Rectal smooth muscle tissue (tissue), 1 donor: Measurements from ENCODE around the gene DCHS2.
A peak's percentile ranks its signal among the peaks of the same experiment; 100 is the strongest.

Source experiments
- H3K27ac ChIP-seq: one replicate; pipeline ENCODE4 v1.7.0; 2013; ENCODE audit warnings: low read depth, low read length, inconsistent platforms
- H3K27me3 ChIP-seq: one replicate; pipeline ENCODE4 v1.7.0; 2013; ENCODE audit warnings: low read length; ENCODE audit not compliant: control insufficient read depth, insufficient read depth
- H3K36me3 ChIP-seq: one replicate; pipeline ENCODE4 v1.7.0; 2013; ENCODE audit warnings: low read length; ENCODE audit not compliant: control insufficient read depth, insufficient read depth
- H3K4me1 ChIP-seq: one replicate; pipeline ENCODE4 v1.7.0; 2013; ENCODE audit warnings: low read length; ENCODE audit not compliant: control insufficient read depth, insufficient read depth
- H3K4me3 ChIP-seq: one replicate; pipeline ENCODE4 v1.7.0; 2013; ENCODE audit warnings: low read length
- H3K9ac ChIP-seq: one replicate; pipeline ENCODE4 v1.7.0; 2013; ENCODE audit warnings: low read length

The DCHS2 gene

DNA sequence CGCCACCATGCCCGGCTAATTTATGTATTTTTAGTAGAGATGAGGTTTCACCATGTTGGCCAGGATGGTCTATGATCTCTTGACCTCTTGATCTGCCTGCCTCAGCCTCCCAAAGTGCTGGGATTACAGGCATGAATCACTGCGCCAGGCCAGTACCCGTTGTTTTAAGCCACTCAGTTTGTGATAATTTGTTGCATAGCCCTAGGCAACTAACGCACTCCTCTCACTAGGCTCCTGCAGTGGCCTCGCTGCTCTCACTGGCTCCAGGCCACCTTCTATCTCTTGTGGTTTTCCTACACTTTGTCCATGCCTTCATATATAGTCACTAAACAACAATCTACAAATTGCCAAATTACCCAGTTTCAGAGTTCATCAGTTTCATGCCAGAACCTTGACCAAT lies 58.1 kb downstream of the DCHS2 start:
- no peaks in the 10 kb centered on the region for H3K4me1 ChIP-seq
- H3K4me3 ChIP-seq: no peak overlapping the region

DNA sequence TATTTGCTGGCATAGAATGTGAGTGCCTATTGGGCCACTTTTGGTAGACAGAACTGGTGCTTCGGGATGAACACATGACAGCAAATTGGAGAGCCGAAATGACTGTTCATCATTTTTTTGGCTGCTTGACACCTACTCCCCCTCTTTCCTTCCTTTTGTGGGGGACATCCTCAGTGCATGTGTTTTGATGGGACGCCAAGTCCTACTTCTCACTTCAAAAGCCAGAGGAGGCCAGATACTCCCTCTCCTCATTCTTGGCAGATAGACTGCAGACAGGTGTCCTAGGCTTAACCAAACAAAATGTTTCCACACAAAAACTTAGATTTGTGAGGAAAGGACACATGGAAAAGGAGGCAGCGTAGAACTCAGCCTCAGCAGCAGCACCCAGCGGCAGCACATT lies 62.4 kb downstream of the DCHS2 start:
- no peaks in the 10 kb centered on the region for H3K27me3 ChIP-seq
- no peak overlapping the region for H3K9ac ChIP-seq
- H3K27ac ChIP-seq: no peak overlapping the region
- no peak overlapping the region for H3K4me3 ChIP-seq
- H3K36me3 ChIP-seq: no peaks in the 10 kb centered on the region
- H3K4me1 ChIP-seq: no peaks in the 10 kb centered on the region

More for the DNA sequence above, 58.1 kb downstream of the DCHS2 start:
- no peaks in the 10 kb centered on the region for H3K36me3 ChIP-seq
- no peak overlapping the region for H3K9ac ChIP-seq
- no peaks in the 10 kb centered on the region for H3K27me3 ChIP-seq
- H3K27ac ChIP-seq: no peak overlapping the region

DNA sequence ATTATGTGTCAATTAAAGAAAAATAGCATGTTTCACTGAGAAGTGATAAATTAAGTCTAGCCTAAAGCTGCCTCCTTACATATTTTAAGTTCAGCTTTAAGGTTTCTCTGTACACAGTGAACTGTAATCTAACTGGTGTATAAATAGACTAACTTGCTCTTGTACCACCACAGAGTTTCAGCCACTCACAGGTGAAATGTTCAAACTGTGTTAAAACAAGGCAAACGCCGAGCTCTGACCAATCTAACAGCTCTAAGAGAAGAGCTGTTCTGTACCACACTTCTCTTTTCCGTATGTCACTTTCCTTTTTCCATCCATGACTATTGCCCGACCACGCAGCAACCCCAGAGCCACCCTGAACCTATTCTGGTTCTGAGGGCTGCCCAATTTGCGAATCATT lies 64.5 kb downstream of the DCHS2 start:
- Histone ChIP-seq H3K27ac (no peak overlapping the region), H3K27me3 (no peaks in the 10 kb centered on the region), H3K9ac (no peak overlapping the region), H3K4me1 (no peaks in the 10 kb centered on the region), H3K4me3 (no peak overlapping the region), H3K36me3 (no peaks in the 10 kb centered on the region)

DNA sequence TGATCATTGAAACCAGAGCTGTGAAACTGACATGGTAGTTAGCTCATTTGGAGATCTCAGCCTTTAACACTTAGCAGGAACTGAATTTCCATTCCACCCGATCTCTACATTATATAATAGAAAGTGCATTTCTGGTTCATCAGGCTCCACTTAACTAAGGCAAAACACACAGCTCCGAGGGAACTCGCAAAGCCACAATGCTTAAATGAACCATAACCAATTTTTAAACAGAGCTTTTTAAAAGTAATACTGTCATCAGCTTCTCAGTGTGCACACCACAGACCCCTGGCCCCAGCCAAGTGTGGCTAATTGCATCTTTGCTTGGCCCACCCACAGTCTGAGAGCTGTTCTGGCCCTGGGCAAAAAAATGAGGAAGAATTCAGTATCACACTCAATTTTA lies 66.1 kb downstream of the DCHS2 start:
- no peaks in the 10 kb centered on the region for H3K4me1 ChIP-seq
- H3K4me3 ChIP-seq: no peak overlapping the region
- H3K27ac ChIP-seq: no peak overlapping the region
- no peaks in the 10 kb centered on the region for H3K27me3 ChIP-seq
- H3K36me3 ChIP-seq: no peaks in the 10 kb centered on the region
- no peak overlapping the region for H3K9ac ChIP-seq

DNA sequence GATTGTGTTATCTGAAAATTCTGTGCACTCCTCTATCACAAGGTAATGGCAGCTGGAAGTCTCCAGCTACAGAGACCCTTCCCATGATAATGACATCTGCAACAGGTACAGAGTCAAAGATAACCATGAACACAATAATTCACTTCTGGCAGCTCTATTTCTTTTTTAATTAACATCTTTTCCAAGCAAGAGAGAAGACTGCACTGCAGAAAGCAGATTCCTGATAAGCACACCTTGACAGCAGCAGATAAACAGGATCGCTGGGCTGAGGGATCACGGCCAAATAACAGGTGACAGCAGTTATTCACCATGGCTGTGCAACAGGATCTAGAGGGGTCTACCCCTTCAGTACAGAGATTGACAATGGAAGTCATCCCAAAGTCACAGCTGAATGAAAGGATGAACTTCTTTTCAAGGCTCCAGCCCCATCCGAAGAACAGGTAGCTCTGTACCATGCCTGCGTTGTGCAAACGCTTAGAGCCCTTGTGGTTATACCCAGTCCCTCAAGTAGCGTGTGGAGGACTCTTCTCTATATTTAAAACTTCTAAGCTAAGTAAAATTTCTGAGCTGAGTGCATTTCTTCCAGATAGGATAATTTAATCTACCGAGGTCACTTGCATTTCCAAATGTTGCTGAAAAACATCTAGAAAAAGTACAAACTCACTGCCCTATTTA lies 66.7 kb downstream of the DCHS2 start:
- Histone ChIP-seq H3K9ac (no peak overlapping the region), H3K4me3 (no peak overlapping the region), H3K4me1 (no peaks in the 10 kb centered on the region), H3K36me3 (no peaks in the 10 kb centered on the region), H3K27ac (no peak overlapping the region), H3K27me3 (peaks cover 2% of the 10 kb centered on the region)

DNA sequence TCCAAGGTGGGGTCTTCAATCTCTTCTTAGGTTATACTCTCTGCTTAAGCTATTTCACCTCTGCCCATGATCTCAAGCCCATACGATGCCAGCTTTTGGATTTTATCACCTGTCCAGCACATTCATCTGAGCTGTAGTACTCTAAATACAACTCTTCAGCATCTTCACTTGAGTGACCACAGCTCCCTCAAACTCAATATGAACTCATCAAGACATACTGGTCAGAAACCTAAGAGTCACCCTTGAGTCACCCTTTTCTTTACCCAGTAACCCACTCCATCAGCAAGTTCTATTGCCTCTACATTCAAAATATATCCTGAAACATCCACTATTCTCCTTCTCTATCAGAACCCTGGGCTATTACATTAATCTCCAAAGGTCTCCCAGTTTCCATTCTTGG lies 69.4 kb downstream of the DCHS2 start:
- Histone ChIP-seq H3K9ac (no peak overlapping the region), H3K27me3 (peaks cover 2% of the 10 kb centered on the region), H3K4me3 (no peak overlapping the region), H3K4me1 (no peaks in the 10 kb centered on the region), H3K36me3 (no peaks in the 10 kb centered on the region), H3K27ac (no peak overlapping the region)

DNA sequence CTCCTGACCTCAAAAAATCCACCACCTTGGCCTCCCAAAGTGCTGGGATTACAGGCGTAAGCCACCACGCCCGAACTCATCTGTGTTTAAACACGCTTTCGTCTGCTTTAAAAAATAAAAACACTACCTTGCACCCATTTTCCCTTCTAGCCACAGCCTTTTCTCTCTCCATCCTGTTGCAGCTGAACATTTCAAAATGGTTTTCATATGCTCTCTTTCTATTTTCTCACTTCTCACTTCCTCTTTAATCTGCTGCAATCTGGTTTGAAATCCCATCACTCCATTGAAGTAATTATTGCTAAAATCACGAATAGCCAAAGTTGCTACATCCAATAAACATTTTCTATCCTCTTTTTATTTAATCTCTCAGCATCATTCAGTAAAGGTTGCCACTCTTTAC lies 70.0 kb downstream of the DCHS2 start:
- no peak overlapping the region for H3K4me3 ChIP-seq
- no peaks in the 10 kb centered on the region for H3K4me1 ChIP-seq
- peaks cover 2% of the 10 kb centered on the region for H3K27me3 ChIP-seq
- no peak overlapping the region for H3K9ac ChIP-seq
- H3K27ac ChIP-seq: no peak overlapping the region
- H3K36me3 ChIP-seq: no peaks in the 10 kb centered on the region

DNA sequence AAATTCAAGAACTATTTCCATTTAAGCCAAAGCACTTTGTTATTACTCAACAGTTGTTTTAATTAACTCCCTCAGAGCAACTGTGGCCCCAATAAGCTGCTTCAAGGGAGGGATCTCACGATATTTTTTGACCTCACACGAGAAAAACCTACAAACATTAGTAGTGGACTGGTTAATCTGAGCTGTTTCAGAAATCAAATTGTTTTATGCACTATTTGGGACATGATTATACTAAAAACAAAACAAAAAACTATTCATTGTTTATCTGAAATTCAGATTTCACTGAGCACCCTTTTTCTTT lies 74.3 kb downstream of the DCHS2 start:
- peak overlapping the region; percentile 92 for H3K27ac ChIP-seq
- peak overlapping the region; percentile 73 for H3K4me3 ChIP-seq
- peaks cover 2% of the 10 kb centered on the region for H3K27me3 ChIP-seq
- peaks cover 17% of the 10 kb centered on the region for H3K4me1 ChIP-seq
- H3K36me3 ChIP-seq: no peaks in the 10 kb centered on the region
- H3K9ac ChIP-seq: no peak overlapping the region

DNA sequence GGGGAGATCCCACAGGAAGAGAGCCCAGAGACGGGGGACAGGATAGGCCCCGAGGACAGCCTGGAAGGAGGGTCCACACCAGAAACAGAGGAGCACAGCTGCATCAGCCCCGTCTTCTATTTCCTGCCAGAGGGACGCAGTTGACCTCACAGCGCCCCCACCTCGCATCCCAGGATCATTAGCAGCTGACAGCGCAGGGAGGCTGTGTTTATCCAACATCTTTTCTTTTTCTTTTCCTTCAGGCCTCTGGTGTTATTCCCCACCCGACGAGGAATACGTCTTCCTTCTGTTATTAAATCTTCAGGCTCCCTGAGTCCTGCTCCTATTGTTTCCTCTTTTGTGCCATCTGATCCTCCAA lies 75.4 kb downstream of the DCHS2 start:
- Histone ChIP-seq H3K4me1 (peaks cover 18% of the 10 kb centered on the region), H3K9ac (no peak overlapping the region), H3K4me3 (peak overlapping the region; percentile 73), H3K36me3 (no peaks in the 10 kb centered on the region), H3K27ac (peak overlapping the region; percentile 92), H3K27me3 (peaks cover 2% of the 10 kb centered on the region)

DNA sequence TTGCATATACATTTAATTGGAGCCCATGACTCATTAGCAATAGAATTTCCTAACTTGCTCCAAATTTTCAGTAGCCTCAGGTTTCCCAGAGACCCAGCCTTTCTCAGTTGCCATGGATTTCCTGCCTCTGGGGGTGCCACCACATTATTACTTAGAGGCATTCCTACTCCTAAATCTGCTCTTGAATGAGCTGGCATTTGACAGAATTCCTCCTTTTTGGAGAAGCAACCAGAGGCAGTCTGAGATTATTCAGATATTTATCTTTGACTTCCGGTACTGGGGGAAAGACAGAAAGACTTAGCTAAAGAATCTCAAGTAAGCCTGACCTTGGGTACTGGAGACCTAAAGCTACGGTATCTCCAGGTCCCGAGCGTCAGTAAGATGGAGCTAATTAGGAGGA lies 76.3 kb downstream of the DCHS2 start:
- no peak overlapping the region for H3K9ac ChIP-seq
- H3K4me1 ChIP-seq: peaks cover 18% of the 10 kb centered on the region
- peak overlapping the region; percentile 2 for H3K4me3 ChIP-seq
- peak overlapping the region; percentile 80 for H3K27ac ChIP-seq
- no peaks in the 10 kb centered on the region for H3K36me3 ChIP-seq
- peaks cover 1% of the 10 kb centered on the region for H3K27me3 ChIP-seq

DNA sequence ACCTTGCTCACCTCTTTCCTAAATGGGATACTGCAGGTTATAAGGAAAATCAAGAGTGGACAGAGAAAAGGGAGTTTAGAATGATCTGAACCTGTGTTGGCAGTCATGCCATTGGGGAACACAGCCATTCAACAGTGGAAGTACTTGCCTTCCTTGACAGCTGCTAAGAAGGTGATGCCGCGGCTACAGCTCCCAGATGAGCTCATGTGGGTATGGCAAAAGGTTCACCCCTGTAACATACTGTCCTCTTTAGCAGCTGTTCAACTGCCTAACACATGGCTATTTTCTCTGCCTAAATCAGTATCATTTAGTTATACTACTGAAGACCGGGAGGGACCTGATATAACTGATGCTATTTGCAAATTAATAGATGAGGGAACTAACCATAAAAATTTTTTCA lies 76.8 kb downstream of the DCHS2 start:
- peaks cover 18% of the 10 kb centered on the region for H3K4me1 ChIP-seq
- H3K27ac ChIP-seq: peak overlapping the region; percentile 80
- H3K27me3 ChIP-seq: no peaks in the 10 kb centered on the region
- H3K4me3 ChIP-seq: no peak overlapping the region
- no peaks in the 10 kb centered on the region for H3K36me3 ChIP-seq
- H3K9ac ChIP-seq: no peak overlapping the region

DNA sequence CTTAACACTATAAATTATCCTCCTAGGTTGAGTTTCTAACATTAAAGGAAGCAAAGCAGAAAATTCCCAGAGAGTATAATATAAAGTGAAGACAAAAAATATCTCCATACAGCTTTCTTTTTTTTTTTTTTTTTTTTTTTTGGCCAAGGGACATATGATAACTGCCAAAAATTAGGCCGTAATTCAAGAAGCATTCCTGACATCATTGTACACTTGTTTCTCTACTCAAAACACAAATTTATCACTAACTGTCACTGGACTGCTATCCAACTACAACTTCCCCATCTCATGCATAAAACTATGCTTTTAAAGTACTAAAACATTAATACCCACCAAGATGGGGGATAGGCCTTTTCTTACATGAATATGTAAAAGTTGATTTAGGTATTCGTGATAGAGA lies 77.2 kb downstream of the DCHS2 start:
- H3K27ac ChIP-seq: peak overlapping the region; percentile 80
- H3K36me3 ChIP-seq: no peaks in the 10 kb centered on the region
- no peaks in the 10 kb centered on the region for H3K27me3 ChIP-seq
- H3K9ac ChIP-seq: no peak overlapping the region
- peaks cover 18% of the 10 kb centered on the region for H3K4me1 ChIP-seq
- no peak overlapping the region for H3K4me3 ChIP-seq

DNA sequence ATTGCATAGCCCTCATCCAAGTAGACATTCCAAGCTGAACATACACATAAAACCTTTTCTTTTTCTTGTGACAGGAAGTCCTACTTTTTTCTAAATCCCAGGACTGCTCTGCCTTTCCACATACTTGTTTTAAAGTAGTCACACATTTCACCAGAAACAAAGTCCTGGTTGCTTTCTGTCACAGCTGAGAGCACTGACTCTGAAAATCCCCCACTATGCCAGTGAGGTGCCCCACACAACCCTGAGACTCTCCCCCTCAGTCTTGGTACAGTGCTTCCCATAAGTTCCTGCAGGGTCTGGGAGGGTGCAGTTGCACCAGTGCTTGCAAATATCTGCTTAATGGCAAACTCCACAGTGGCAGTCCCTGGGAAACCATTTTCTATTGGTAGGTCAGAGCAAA lies 84.2 kb downstream of the DCHS2 start:
- Histone ChIP-seq H3K4me3 (no peak overlapping the region), H3K36me3 (no peaks in the 10 kb centered on the region), H3K4me1 (peaks cover 2% of the 10 kb centered on the region), H3K9ac (no peak overlapping the region), H3K27me3 (no peaks in the 10 kb centered on the region), H3K27ac (no peak overlapping the region)
